ENCODE measurements around the gene SUGCT. TPM values are rescaled to one million over a fixed set of nuclear protein-coding genes. Genes with fewer than 3 reads are reported as not detected.
A peak's percentile ranks its signal among the peaks of the same experiment; 100 is the strongest.

The SUGCT gene
- total and polyA plus RNA-seq, 2 of the 13 experiments (the other 11 are each of a cell fraction or from before 2014, with no cell fraction given) = 10.1 to 22.2 TPM

GRCh38 chr7:40551685-40552576 lies 417.1 kb downstream of the SUGCT start:
- 90% methylated on average over 8 of the region's 8 CpGs for WGBS (ENCODE audit: low lambda C conversion rate)
- no peak overlapping the region for H3K4me3 ChIP-seq (replicated peaks in 1 of 3; ENCODE audit: insufficient read depth in 1 of 3, low read depth in 2 of 3, low read length in 3 of 3)
- H4K20me1 ChIP-seq (ENCODE audit: insufficient read depth, low read length) = no peaks in the 10 kb centered on the region
- no peaks in the 10 kb centered on the region for H3K27me3 ChIP-seq (ENCODE audit: control insufficient read depth in 1 of 2, insufficient read depth in 2 of 2, low read length in 2 of 2)
- DNase-seq (ENCODE audit: low spot score) (peak; percentile 3), FAIRE-seq (no peak), ATAC-seq (no peak)
- ChIA-PET POLR2A (no interaction called here), CTCF (ENCODE audit: low intra/inter-chr PET ratio, low total read pairs) (no interaction called here)
- TF ChIP-seq ARID5B (CRISPR knock-in tag; IDR thresholded peaks at IDR 0.05) (no peak), MAFK (conservative IDR thresholded peaks at IDR 0.05 in 1 of 2, IDR thresholded peaks at IDR 0.05 in 1 of 2; ENCODE audit: low read length in 2 of 2) (peak in 1 of 2 experiments; percentile 24; a peak in 1 of 4 replicates), POLR2G (IDR thresholded peaks at IDR 0.05; ENCODE audit: low read depth, low read length) (no peak), ZFP82 (CRISPR knock-in tag; IDR thresholded peaks at IDR 0.05; ENCODE audit: borderline replicate concordance) (no peak), SALL1 (CRISPR knock-in tag; IDR thresholded peaks at IDR 0.05) (peak; percentile 26; the same call in 1 of the 2 replicates), ZNF782 (CRISPR knock-in tag; IDR thresholded peaks at IDR 0.05; ENCODE audit: borderline replicate concordance) (no peak), MLLT10 (CRISPR knock-in tag; IDR thresholded peaks at IDR 0.05) (no peak), SRSF4 (IDR thresholded peaks at IDR 0.05; ENCODE audit: low read depth, low read length, poor library complexity, severe bottlenecking) (no peak), ZNF766 (CRISPR knock-in tag; IDR thresholded peaks at IDR 0.05; ENCODE audit: borderline replicate concordance) (no peak), ZNF777 (CRISPR knock-in tag; IDR thresholded peaks at IDR 0.05) (no peak)
- TF ChIP-seq, protein P1, sequence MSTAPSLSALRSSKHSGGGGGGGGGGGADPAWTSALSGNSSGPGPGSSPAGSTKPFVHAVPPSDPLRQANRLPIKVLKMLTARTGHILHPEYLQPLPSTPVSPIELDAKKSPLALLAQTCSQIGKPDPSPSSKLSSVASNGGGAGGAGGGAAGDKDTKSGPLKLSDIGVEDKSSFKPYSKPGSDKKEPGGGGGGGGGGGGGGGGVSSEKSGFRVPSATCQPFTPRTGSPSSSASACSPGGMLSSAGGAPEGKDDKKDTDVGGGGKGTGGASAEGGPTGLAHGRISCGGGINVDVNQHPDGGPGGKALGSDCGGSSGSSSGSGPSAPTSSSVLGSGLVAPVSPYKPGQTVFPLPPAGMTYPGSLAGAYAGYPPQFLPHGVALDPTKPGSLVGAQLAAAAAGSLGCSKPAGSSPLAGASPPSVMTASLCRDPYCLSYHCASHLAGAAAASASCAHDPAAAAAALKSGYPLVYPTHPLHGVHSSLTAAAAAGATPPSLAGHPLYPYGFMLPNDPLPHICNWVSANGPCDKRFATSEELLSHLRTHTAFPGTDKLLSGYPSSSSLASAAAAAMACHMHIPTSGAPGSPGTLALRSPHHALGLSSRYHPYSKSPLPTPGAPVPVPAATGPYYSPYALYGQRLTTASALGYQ (CRISPR knock-in tag; IDR thresholded peaks at IDR 0.05) = no peak
- no peak overlapping the region for H3K4me2 ChIP-seq (ENCODE audit: low read depth, low read length)
- no TSS peak for BruUV-seq (replicated peaks)
- in situ Hi-C loops (cut with HindIII; ENCODE audit: extremely low pct_ligation_motif_present, low pct_unique_long_range_greater_than_20kb) = no loop called here
- peaks cover 6% of the 10 kb centered on the region; the same call in 1 of the 2 replicates for H3K4me1 ChIP-seq (ENCODE audit: insufficient read depth, low read length)
- no peaks in the 10 kb centered on the region for H3K36me3 ChIP-seq (replicated peaks in 1 of 2; ENCODE audit: control insufficient read depth in 1 of 2, insufficient read depth in 2 of 2, low read length in 2 of 2)
- H3K9ac ChIP-seq (ENCODE audit: insufficient read depth, low read depth, low read length) = no peak overlapping the region
- intact Hi-C loops (cut with micrococcal nuclease; ENCODE audit: unreplicated experiment) = no loop called here
- H3K79me2 ChIP-seq (ENCODE audit: insufficient read depth, low read length) = no peaks in the 10 kb centered on the region
- H3K9me3 ChIP-seq (ENCODE audit: low read length) = no peaks in the 10 kb centered on the region
- H2AFZ ChIP-seq (ENCODE audit: low read length) = no peak overlapping the region
- no peak overlapping the region for H3K27ac ChIP-seq (ENCODE audit: extremely low read length, insufficient read depth, low read length)
